Measurements from ENCODE around the gene SCARF1. TPM values are rescaled to one million over a fixed set of nuclear protein-coding genes. Genes with fewer than 3 reads are reported as not detected.

Gene SCARF1
- total RNA-seq, 1 donor from 2014 or later, result 2.1 TPM

GRCh38 chr17:1611715-1612114, 33.8 kb downstream of the SCARF1 start:
- no peak overlapping the region for H3K4me3 Mint-ChIP-seq
- H3K27me3 Mint-ChIP-seq (ENCODE audit: low read depth), result no peaks in the 10 kb centered on the region
- DNase-seq (ENCODE audit: low spot score in 2 of 2, unreplicated experiment in 2 of 2), result no peak
- no peak overlapping the region for H3K27ac Mint-ChIP-seq
- no peaks in the 10 kb centered on the region for H3K36me3 Mint-ChIP-seq
- H3K9me3 Mint-ChIP-seq, result no peaks in the 10 kb centered on the region
- no peaks in the 10 kb centered on the region for H3K4me1 Mint-ChIP-seq
- TF ChIP-seq CTCF (IDR thresholded peaks at IDR 0.05; ENCODE audit: unreplicated experiment), result no peak

GRCh38 chr17:1608676-1609075, 36.9 kb downstream of the SCARF1 start:
- peaks cover 3% of the 10 kb centered on the region for H3K4me1 Mint-ChIP-seq
- TF ChIP-seq CTCF (IDR thresholded peaks at IDR 0.05; ENCODE audit: unreplicated experiment), result no peak
- H3K36me3 Mint-ChIP-seq, result no peaks in the 10 kb centered on the region
- no peak overlapping the region for H3K4me3 Mint-ChIP-seq
- DNase-seq (ENCODE audit: low spot score in 2 of 2, unreplicated experiment in 2 of 2), result no peak
- H3K27ac Mint-ChIP-seq, result no peak overlapping the region
- no peaks in the 10 kb centered on the region for H3K9me3 Mint-ChIP-seq
- H3K27me3 Mint-ChIP-seq (ENCODE audit: low read depth), result no peaks in the 10 kb centered on the region

DNA sequence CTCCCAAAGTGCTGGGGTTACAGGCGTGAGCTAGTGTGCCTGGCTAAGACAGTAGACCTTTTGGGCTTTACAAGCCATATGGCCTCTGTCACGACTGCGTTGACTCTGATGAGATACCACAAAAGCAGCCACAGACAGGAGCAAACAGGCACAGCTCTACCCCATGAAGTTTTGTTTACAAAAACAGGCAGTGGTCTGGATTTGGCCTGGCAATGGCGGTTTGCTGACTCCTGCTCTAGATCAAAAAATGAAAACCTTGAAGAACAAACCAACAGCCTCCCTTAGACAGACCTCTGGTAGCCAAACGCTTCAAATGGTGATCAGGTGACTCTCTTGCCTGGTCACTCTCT, 37.6 kb downstream of the SCARF1 start:
- H3K27me3 Mint-ChIP-seq (ENCODE audit: low read depth), result no peaks in the 10 kb centered on the region
- no peak for DNase-seq (ENCODE audit: low spot score in 2 of 2, unreplicated experiment in 2 of 2)
- peaks cover 3% of the 10 kb centered on the region for H3K4me1 Mint-ChIP-seq
- H3K27ac Mint-ChIP-seq, result no peak overlapping the region
- H3K36me3 Mint-ChIP-seq, result no peaks in the 10 kb centered on the region
- H3K4me3 Mint-ChIP-seq, result no peak overlapping the region
- TF ChIP-seq CTCF (IDR thresholded peaks at IDR 0.05; ENCODE audit: unreplicated experiment), result no peak
- H3K9me3 Mint-ChIP-seq, result no peaks in the 10 kb centered on the region

DNA sequence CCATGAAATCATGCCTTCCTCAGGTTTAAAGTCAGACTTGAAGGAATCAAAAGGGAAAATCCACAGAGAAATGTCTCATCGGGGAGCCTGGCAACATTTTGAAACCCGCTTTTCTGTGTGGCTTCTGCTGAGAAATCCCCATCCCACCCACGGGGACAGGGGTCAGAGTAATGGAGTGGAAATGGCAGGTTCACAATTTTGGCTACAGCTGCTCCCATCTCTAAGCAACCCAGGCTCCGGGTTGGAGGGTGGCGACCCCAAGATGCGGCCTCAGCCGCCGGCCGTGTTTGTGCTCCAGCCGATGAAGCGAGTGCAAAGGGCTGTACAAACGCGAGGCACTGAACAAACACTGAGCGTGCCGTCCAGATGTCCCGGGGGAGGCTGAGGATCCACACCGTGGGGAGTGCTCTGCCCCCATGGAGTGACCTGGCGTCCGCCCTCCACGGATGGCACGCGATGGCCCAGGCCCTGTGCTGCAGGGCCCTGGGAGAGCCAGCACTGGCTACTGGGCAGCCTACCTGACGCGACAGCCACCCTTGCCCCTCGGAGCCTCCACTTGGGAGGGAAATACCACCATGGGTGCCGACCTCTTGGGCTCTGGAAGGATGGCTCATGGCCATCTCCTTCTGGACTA, 39.1 kb downstream of the SCARF1 start:
- H3K9me3 Mint-ChIP-seq, result peaks cover 3% of the 10 kb centered on the region
- H3K36me3 Mint-ChIP-seq, result no peaks in the 10 kb centered on the region
- no peak for TF ChIP-seq CTCF (IDR thresholded peaks at IDR 0.05; ENCODE audit: unreplicated experiment)
- DNase-seq (ENCODE audit: low spot score in 2 of 2, unreplicated experiment in 2 of 2), result no peak
- no peak overlapping the region for H3K27ac Mint-ChIP-seq
- H3K4me1 Mint-ChIP-seq, result peaks cover 3% of the 10 kb centered on the region
- no peaks in the 10 kb centered on the region for H3K27me3 Mint-ChIP-seq (ENCODE audit: low read depth)
- no peak overlapping the region for H3K4me3 Mint-ChIP-seq

DNA sequence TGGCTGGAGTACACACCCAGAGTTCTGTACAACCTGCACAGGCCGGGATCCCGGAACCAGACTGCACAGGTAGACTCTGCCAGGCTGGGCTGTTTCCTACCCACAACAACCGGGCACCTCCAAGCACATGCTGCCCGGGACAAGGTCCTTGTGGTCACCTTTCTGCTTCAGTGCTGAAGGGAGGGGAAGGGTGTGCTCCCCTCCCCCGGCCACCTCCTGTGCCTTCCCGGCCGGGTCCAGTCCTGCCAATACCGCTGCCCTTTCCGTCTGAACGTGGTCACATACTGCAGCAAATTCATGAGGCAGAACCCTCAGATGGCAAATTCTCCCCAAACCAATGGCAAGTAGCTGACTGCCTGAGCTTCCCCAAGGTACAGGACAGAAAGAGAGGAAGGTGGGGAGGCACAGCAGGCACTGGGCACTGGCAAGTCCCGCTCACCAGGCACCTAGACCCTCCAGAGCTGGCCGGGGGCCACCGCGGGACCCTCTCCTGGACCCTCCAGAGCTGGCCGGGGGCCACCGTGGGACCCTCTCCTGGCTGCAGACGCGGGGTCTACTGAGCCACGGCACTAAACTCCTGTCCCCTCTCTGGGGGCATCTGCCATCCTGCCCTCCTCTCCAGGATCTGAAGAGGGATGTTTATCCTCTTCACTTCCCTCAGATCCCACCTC, 39.7 kb downstream of the SCARF1 start:
- H3K36me3 Mint-ChIP-seq, result no peaks in the 10 kb centered on the region
- H3K27me3 Mint-ChIP-seq (ENCODE audit: low read depth), result no peaks in the 10 kb centered on the region
- no peak for DNase-seq (ENCODE audit: low spot score in 2 of 2, unreplicated experiment in 2 of 2)
- peaks cover 3% of the 10 kb centered on the region for H3K4me1 Mint-ChIP-seq
- no peak for TF ChIP-seq CTCF (IDR thresholded peaks at IDR 0.05; ENCODE audit: unreplicated experiment)
- H3K9me3 Mint-ChIP-seq, result peaks cover 8% of the 10 kb centered on the region
- H3K27ac Mint-ChIP-seq, result no peak overlapping the region
- H3K4me3 Mint-ChIP-seq, result no peak overlapping the region

Data from mesothelial cell of epicardium (in vitro differentiated cells).